Activated CD8-positive, alpha-beta memory T cell treated with anti-CD3 and anti-CD28 coated beads for 36 hours (primary cell): ENCODE results near the gene CD68. TPM values are rescaled to one million over a fixed set of nuclear protein-coding genes. Genes with fewer than 3 reads are reported as not detected.

ENCODE experiments used
- CTCF ChIA-PET: fragments of 350-600 bp; sonication (Branson Sonifier 250); formaldehyde crosslinking; loops from one replicate; lab custom pipeline; 2021; ENCODE audit warnings: antibody characterized with exemption; lab: Charles Lee
- POLR2A ChIA-PET: fragments of 350-600 bp; sonication (Branson Sonifier 250); formaldehyde crosslinking; loops from one replicate; lab custom pipeline; 2021; ENCODE audit warnings: antibody characterized with exemption; lab: Charles Lee
- total RNA-seq, 2 experiments: library from RNA; stranded (reverse); gene quantifications; one replicate each; pipeline ENCODE4 v1.2.3, GENCODE V29; 2021

CD68 gene
- total RNA-seq, 2 experiments from 2014 or later = 7.4 to 8.9 TPM

- ChIA-PET CTCF (no interaction called here), POLR2A (no interaction called here)
Observed at GRCh38 chr17:7623661-7624060, 44.2 kb downstream of the CD68 start.

GRCh38 chr17:7625749-7626148 lies 46.3 kb downstream of the CD68 start:
- POLR2A ChIA-PET = interaction anchor here (0.7 to 1.1 kb wide), 3 partner anchors 61 to 266 kb away, joined by 4 to 6 read pairs (median 5); partner anchors contain the start of gene TP53
- CTCF ChIA-PET = interaction anchor here (1.2 kb wide), 1 partner anchor 11 kb away, joined by 3 read pairs; the partner anchor contains the start of gene FXR2

- POLR2A ChIA-PET = interaction anchor here (1.1 kb wide), 1 partner anchor 61 kb away, joined by 5 read pairs; the partner anchor contains the start of gene TP53
Observed at GRCh38 chr17:7626307-7626706, 46.9 kb downstream of the CD68 start.

GRCh38 chr17:7626956-7627249 lies 47.5 kb downstream of the CD68 start:
- CTCF ChIA-PET = interaction anchor here (1.0 to 2.1 kb wide), 4 partner anchors 13 to 190 kb away, joined by 3 to 11 read pairs (median 4); partner anchors contain the start of genes FXR2, TP53 and WRAP53
- POLR2A ChIA-PET = interaction anchor here (0.5 to 1.7 kb wide), 3 partner anchors 12 to 108 kb away, joined by 3 to 6 read pairs (median 4); partner anchors contain the start of gene TP53

More at GRCh38 chr17:7626307-7626706, 46.9 kb downstream of the CD68 start:
- CTCF ChIA-PET = interaction anchor here (2.0 to 2.1 kb wide), 2 partner anchors 12 to 61 kb away, joined by 4 to 11 read pairs; partner anchors contain the start of genes FXR2, TP53 and WRAP53

- CTCF ChIA-PET = interaction anchor here (1.0 to 2.1 kb wide), 5 partner anchors 13 to 191 kb away, joined by 3 to 11 read pairs (median 4); partner anchors contain the start of genes FXR2, TP53 and WRAP53
- POLR2A ChIA-PET = interaction anchor here (0.5 to 1.7 kb wide), 5 partner anchors 12 to 109 kb away, joined by 3 to 6 read pairs (median 4); partner anchors contain the start of gene TP53
Observed at GRCh38 chr17:7627250-7628121, 48.0 kb downstream of the CD68 start, which contains the start of gene SAT2. SAT2 (minus strand) TSS chr17:7627821; CDS start chr17:7627635, 186 bp downstream.

GRCh38 chr17:7629939-7630571 lies 50.6 kb downstream of the CD68 start, which contains the start of gene SHBG:
SHBG (plus strand) TSS chr17:7630135; CDS start chr17:7630173, 38 bp downstream.
- CTCF ChIA-PET = interaction anchor here (1.1 kb wide), 1 partner anchor 19 kb away, joined by 3 read pairs; no protein-coding TSS in a partner anchor

More at GRCh38 chr17:7629939-7630571, 50.6 kb downstream of the CD68 start, which contains the start of gene SHBG:
- POLR2A ChIA-PET = interaction anchor here (0.5 kb wide), 1 partner anchor 9 kb away, joined by 3 read pairs; no protein-coding TSS in a partner anchor

Other genes with a start within 250 kb of the CD68 start
- 100 to 1,000 TPM; 234 to 241 TPM for gene ACAP1, start 243.1 kb upstream of the CD68 start, total RNA-seq
- gene KCTD11, start 227.5 kb upstream of the CD68 start, total RNA-seq = 1 to 10 TPM; 6.4 to 7.2 TPM
- gene TMEM95, start 224.5 kb upstream of the CD68 start, total RNA-seq = not detected
- 1 to 10 TPM; 4.6 to 5.6 TPM for gene TNK1, start 198.5 kb upstream of the CD68 start, total RNA-seq
- 10 to 100 TPM; 70.8 to 74.4 TPM for gene PLSCR3, start 185.1 kb upstream of the CD68 start, total RNA-seq
- gene TMEM256, start 175.5 kb upstream of the CD68 start, total RNA-seq = 10 to 100 TPM; 50.1 to 51.6 TPM
- 1 to 10 TPM; 6.6 to 7.9 TPM for gene NLGN2, start 171.8 kb upstream of the CD68 start, total RNA-seq
- not detected for gene SPEM1, start 159.3 kb upstream of the CD68 start, total RNA-seq
- gene SPEM2, start 154.0 kb upstream of the CD68 start, total RNA-seq = not detected
- not detected for gene SPEM3, start 150.8 kb upstream of the CD68 start, total RNA-seq
- 10 to 100 TPM; 11.2 to 12.6 TPM for gene TMEM102, start 144.2 kb upstream of the CD68 start, total RNA-seq
- 1 to 10 TPM; 2.0 to 2.1 TPM for gene FGF11, start 140.1 kb upstream of the CD68 start, total RNA-seq
- gene CHRNB1, start 134.6 kb upstream of the CD68 start, total RNA-seq = 1 to 10 TPM; 7.2 to 7.8 TPM
- gene ZBTB4, start 100.0 kb upstream of the CD68 start, total RNA-seq = 10 to 100 TPM; 17.6 to 17.7 TPM
- gene SLC35G6, start 98.2 kb upstream of the CD68 start, total RNA-seq = not detected
- gene POLR2A, start 95.3 kb upstream of the CD68 start, total RNA-seq = 100 to 1,000 TPM; 195 to 198 TPM
- gene TNFSF12, start 30.6 kb upstream of the CD68 start, total RNA-seq = 10 to 100 TPM; 13.3 to 14.4 TPM
- gene TNFSF13, start 20.9 kb upstream of the CD68 start, total RNA-seq = 1 to 10 TPM; 1.0 to 1.1 TPM
- gene SENP3, start 17.7 kb upstream of the CD68 start, total RNA-seq = 100 to 1,000 TPM; 112 to 116 TPM
- gene MPDU1, start 4.2 kb downstream of the CD68 start, total RNA-seq = 100 to 1,000 TPM; 105 to 106 TPM
- under 1 TPM; 0.13 to 0.25 TPM for gene SOX15, start 10.5 kb downstream of the CD68 start, total RNA-seq
- gene FXR2, start 35.3 kb downstream of the CD68 start, total RNA-seq = 10 to 100 TPM; 46.4 to 47.2 TPM
- gene SAT2, start 48.2 kb downstream of the CD68 start, total RNA-seq = 10 to 100 TPM; 19.2 to 20.0 TPM
- gene SHBG, start 50.5 kb downstream of the CD68 start, total RNA-seq = not detected
- under 1 TPM; 0.21 to 0.25 TPM for gene ATP1B2, start 71.3 kb downstream of the CD68 start, total RNA-seq
- 100 to 1,000 TPM; 135 to 139 TPM for gene TP53, start 107.9 kb downstream of the CD68 start, total RNA-seq
- gene WRAP53, start 108.8 kb downstream of the CD68 start, total RNA-seq = 10 to 100 TPM; 32.9 to 33.1 TPM
- gene EFNB3, start 125.6 kb downstream of the CD68 start, total RNA-seq = under 1 TPM in 1 of 2 experiments, not detected in 1; 0.08 TPM
- under 1 TPM; 0.10 to 0.23 TPM for gene DNAH2, start 138.1 kb downstream of the CD68 start, total RNA-seq